OCI-LY7 (cell line): ENCODE results near the gene TECPR2. TPM values are rescaled to one million over a fixed set of nuclear protein-coding genes. Genes with fewer than 3 reads are reported as not detected.

ENCODE experiments used
- BruUV-seq: library from RNA; stranded (reverse); fragments of 400-500 nt; replicated peaks from 2 replicates; lab custom pipeline; 2021; lab: Mats Ljungman, UMichigan
- CTCF ChIA-PET: fragments of 300-600 bp; sonication (Branson Sonifier 250); formaldehyde crosslinking; loops from one replicate; lab custom pipeline; 2022; ENCODE audit warnings: antibody characterized with exemption; ENCODE audit not compliant: unreplicated experiment; lab: Charles Lee
- POLR2A ChIA-PET: fragments of 300-600 bp; sonication (Branson Sonifier 250); formaldehyde crosslinking; loops from one replicate; lab custom pipeline; 2022; ENCODE audit warnings: antibody characterized with exemption; lab: Charles Lee
- DNase-seq: peaks from one replicate; pipeline ENCODE4 v3.0.0-alpha.2; 2015; ENCODE audit warnings: low spot score
- H2AFZ ChIP-seq: fragments of 200-600 bp; sonication (generic), shearing (Covaris generic); 2 replicates; pipeline ENCODE4 v1.6.1; 2014; ENCODE audit warnings: mild to moderate bottlenecking, antibody characterized with exemption, low read length, moderate library complexity
- H3K27ac ChIP-seq: fragments of 200-600 bp; sonication (generic); 2 replicates; pipeline ENCODE4 v1.5.1; 2014; ENCODE audit warnings: mixed run types, low read depth, mild to moderate bottlenecking, moderate library complexity, low read length, inconsistent platforms; ENCODE audit not compliant: poor library complexity, severe bottlenecking
- H3K36me3 ChIP-seq: fragments of 200-600 bp; sonication (generic); 2 replicates; pipeline ENCODE4 v1.6.1; 2014; ENCODE audit warnings: mild to moderate bottlenecking, antibody characterized with exemption, low read length, moderate library complexity, mixed read lengths; ENCODE audit not compliant: insufficient read depth
- H3K4me1 ChIP-seq: fragments of 200-600 bp; sonication (generic); 2 replicates; pipeline ENCODE4 v1.5.1; 2014; ENCODE audit warnings: mild to moderate bottlenecking, low read length; ENCODE audit not compliant: insufficient read depth, poor library complexity, severe bottlenecking
- H3K4me2 ChIP-seq: fragments of 200-600 bp; sonication (generic); 2 replicates; pipeline ENCODE4 v1.6.1; 2014; ENCODE audit warnings: mild to moderate bottlenecking, low read length
- H3K4me3 ChIP-seq: fragments of 200-600 bp; sonication (generic); 2 replicates; pipeline ENCODE4 v1.5.1; 2014; ENCODE audit warnings: mild to moderate bottlenecking, low read depth, low read length; ENCODE audit not compliant: poor library complexity, severe bottlenecking
- H3K79me2 ChIP-seq: fragments of 200-600 bp; sonication (generic); 2 replicates; pipeline ENCODE4 v1.6.1; 2016; ENCODE audit warnings: low read depth, mild to moderate bottlenecking, low read length, moderate library complexity, mixed read lengths; ENCODE audit not compliant: insufficient read depth
- H3K9me2 ChIP-seq: fragments of 200-600 bp; sonication (generic); 2 replicates; pipeline ENCODE4 v1.6.1; 2016; ENCODE audit warnings: mild to moderate bottlenecking, low read length, mixed read lengths; ENCODE audit not compliant: insufficient read depth
- H3K9me3 ChIP-seq: fragments of 200-600 bp; sonication (generic); 2 replicates; pipeline ENCODE4 v1.6.1; 2014; ENCODE audit warnings: mild to moderate bottlenecking, mixed run types, low read length, mixed read lengths
- H4K20me1 ChIP-seq: fragments of 200-600 bp; sonication (generic); 2 replicates; pipeline ENCODE4 v1.6.1; 2014; ENCODE audit warnings: mild to moderate bottlenecking, antibody characterized with exemption, low read length, moderate library complexity, mixed read lengths; ENCODE audit not compliant: insufficient read depth
- CTCF ChIP-seq: fragments of 200-600 bp; sonication (generic); conservative IDR thresholded peaks from 2 replicates; pipeline ENCODE4 v1.5.1; 2014; ENCODE audit warnings: mild to moderate bottlenecking, antibody characterized with exemption, low read length, moderate library complexity, mixed read lengths
- EZH2phosphoT487 ChIP-seq: fragments of 200-600 bp; sonication (generic); IDR thresholded peaks from 2 replicates; pipeline ENCODE4 v1.6.1; 2018; ENCODE audit warnings: low read depth, borderline replicate concordance, mild to moderate bottlenecking, mixed run types, antibody characterized with exemption, low read length, moderate library complexity, mixed read lengths
- intact Hi-C: fragments of 100-400 bp; cut with micrococcal nuclease; formaldehyde crosslinking; loops from one replicate; pipeline ENCODE4 v1.10.0; 2022; ENCODE audit not compliant: unreplicated experiment
- total RNA-seq, 2 experiments: library from RNA; depleted of rRNA in 1 of 2; stranded (reverse); fragments of >200 nt in 1 of 2; shearing (Covaris generic) in 1 of 2; gene quantifications; 2 replicates each; pipeline ENCODE4 v1.2.3, GENCODE V29; 2014 to 2022

Gene TECPR2
- total RNA-seq, 2 experiments from 2014 or later = 5.3 to 12.7 TPM

- H3K4me2 ChIP-seq = no peak overlapping the region
- no peaks in the 10 kb centered on the region for H3K9me3 ChIP-seq
- intact Hi-C loops = loop anchor here (5.0 kb wide), 1 partner anchor 478 kb away; no protein-coding TSS in a partner anchor
- no peaks in the 10 kb centered on the region for H3K9me2 ChIP-seq
- no peaks in the 10 kb centered on the region for H3K36me3 ChIP-seq
- H2AFZ ChIP-seq = no peak overlapping the region
- no peak overlapping the region for H3K4me3 ChIP-seq
- no TSS peak for BruUV-seq
- TF ChIP-seq CTCF = no peak
- no peak for TF ChIP-seq EZH2phosphoT487
- H3K79me2 ChIP-seq = no peaks in the 10 kb centered on the region
- ChIA-PET POLR2A (no interaction called here), CTCF (no interaction called here)
- no peak for DNase-seq
- no peak overlapping the region for H3K27ac ChIP-seq
- no peaks in the 10 kb centered on the region for H3K4me1 ChIP-seq
- no peaks in the 10 kb centered on the region for H4K20me1 ChIP-seq
Measured at GRCh38 chr14:102439556-102439955, 76.8 kb downstream of the TECPR2 start.

GRCh38 chr14:102440392-102440791 lies 77.7 kb downstream of the TECPR2 start:
- Histone ChIP-seq H3K79me2 (no peaks in the 10 kb centered on the region), H4K20me1 (no peaks in the 10 kb centered on the region), H3K27ac (no peak overlapping the region), H3K36me3 (no peaks in the 10 kb centered on the region), H2AFZ (no peak overlapping the region), H3K4me1 (no peaks in the 10 kb centered on the region), H3K4me2 (no peak overlapping the region), H3K9me3 (no peaks in the 10 kb centered on the region), H3K4me3 (no peak overlapping the region), H3K9me2 (no peaks in the 10 kb centered on the region)
- TF ChIP-seq CTCF (no peak), EZH2phosphoT487 (no peak)
- no TSS peak for BruUV-seq
- POLR2A ChIA-PET = no interaction called here
- no peak for DNase-seq
- intact Hi-C loops = no loop called here
- CTCF ChIA-PET = no interaction called here

DNA sequence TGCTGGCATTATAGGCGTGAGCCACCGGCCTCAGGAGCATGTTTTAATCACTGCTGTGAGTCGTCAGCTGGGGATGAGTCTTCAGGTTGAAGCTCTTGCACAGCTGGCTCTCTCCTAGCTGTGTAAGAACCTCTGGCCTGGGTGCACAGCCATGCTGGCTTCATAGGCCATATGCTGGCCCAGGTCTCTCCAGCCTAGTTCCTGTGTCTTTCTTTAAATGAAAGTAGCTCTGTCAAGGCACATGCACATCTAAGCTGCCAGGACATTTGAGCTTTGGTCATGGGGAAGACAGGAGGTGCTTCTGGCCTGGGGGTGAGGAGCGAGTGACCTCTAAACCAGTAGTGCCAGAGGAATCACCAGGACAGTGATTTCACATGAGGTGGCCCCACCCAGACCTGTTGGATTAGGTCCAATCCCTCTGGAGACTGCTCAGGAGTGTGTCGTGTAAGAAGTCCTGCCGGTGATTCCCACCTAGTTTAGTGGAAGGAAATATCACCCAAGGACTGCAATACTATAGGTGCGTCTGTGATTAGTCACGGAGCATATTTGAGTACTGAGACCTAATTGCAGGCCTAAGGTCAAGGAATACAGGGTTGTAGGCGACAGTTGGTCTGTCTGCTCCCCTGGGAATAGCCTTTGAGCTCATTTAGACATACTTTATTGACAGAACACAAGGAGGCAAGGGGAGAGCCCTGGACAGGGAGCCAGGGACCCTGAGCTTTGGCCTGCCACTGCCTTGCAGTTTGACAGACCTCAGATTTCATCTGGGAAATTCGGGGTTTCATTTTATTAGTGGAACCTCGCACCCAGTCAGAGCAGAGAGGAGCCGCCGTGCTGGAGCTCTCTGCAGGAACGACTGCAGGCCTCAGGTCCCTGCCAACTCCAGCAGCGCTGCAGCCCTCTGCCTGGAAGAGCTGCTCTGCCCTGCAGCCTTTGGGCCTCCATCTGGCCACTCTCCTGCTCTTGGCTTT lies 79.8 kb downstream of the TECPR2 start:
- H3K27ac ChIP-seq = no peak overlapping the region
- BruUV-seq = no TSS peak
- no peak for DNase-seq
- H3K36me3 ChIP-seq = no peaks in the 10 kb centered on the region
- no peak overlapping the region for H3K4me2 ChIP-seq
- H3K4me3 ChIP-seq = no peak overlapping the region
- H3K79me2 ChIP-seq = no peaks in the 10 kb centered on the region
- no peaks in the 10 kb centered on the region for H3K9me3 ChIP-seq
- intact Hi-C loops = no loop called here
- ChIA-PET POLR2A (interaction anchor here (0.8 kb wide), 1 partner anchor 762 kb away, joined by 5 read pairs; no protein-coding TSS in a partner anchor), CTCF (no interaction called here)
- no peak overlapping the region for H2AFZ ChIP-seq
- TF ChIP-seq CTCF (no peak), EZH2phosphoT487 (no peak)
- no peaks in the 10 kb centered on the region for H3K9me2 ChIP-seq
- H3K4me1 ChIP-seq = no peaks in the 10 kb centered on the region
- no peaks in the 10 kb centered on the region for H4K20me1 ChIP-seq
